IMR-90 (cell line): Measurements from ENCODE around the gene VPREB3. TPM values are rescaled to one million over a fixed set of nuclear protein-coding genes. Genes with fewer than 3 reads are reported as not detected.

Source experiments
- ATAC-seq: fragments of 200-7000 bp; cut with Tn5 transposase; 2 replicates; pipeline ENCODE4 v1.9.1; 2020; ENCODE audit warnings: low read depth, mild to moderate bottlenecking, moderate library complexity
- BruUV-seq: library from RNA; stranded (reverse); fragments of 400-500 nt; replicated peaks from 2 replicates; lab custom pipeline; 2021; lab: Mats Ljungman, UMichigan
- CTCF ChIA-PET: fragments of 300-600 bp; formaldehyde crosslinking; extraction: SDS; loops from one replicate; lab custom pipeline; 2021; ENCODE audit warnings: antibody characterized with exemption; lab: Yijun Ruan, JAX
- POLR2A ChIA-PET: fragments of 300-600 bp; sonication (Branson Sonifier 250); formaldehyde crosslinking; loops from one replicate; lab custom pipeline; 2022; ENCODE audit warnings: antibody characterized with exemption; ENCODE audit not compliant: unreplicated experiment; lab: Charles Lee
- DNase-seq: peaks from one replicate; pipeline ENCODE4 v3.0.0; 2013
- H2AFZ ChIP-seq: replicated peaks from 2 replicates; pipeline ENCODE3; 2013; ENCODE audit warnings: low read length, mild to moderate bottlenecking; ENCODE audit not compliant: poor library complexity
- H2AK5ac ChIP-seq: 2 replicates; pipeline ENCODE4 v1.6.1; 2013; ENCODE audit warnings: low read depth, low read length, inconsistent platforms
- H2AK9ac ChIP-seq: replicated peaks from 2 replicates; pipeline ENCODE3; 2013; ENCODE audit warnings: mild to moderate bottlenecking, low read depth, low read length, moderate library complexity; ENCODE audit not compliant: poor library complexity
- H2BK120ac ChIP-seq: 2 replicates; pipeline ENCODE4 v1.6.1; 2013; ENCODE audit warnings: low read depth, low read length, inconsistent platforms
- H2BK15ac ChIP-seq: 3 replicates; pipeline ENCODE4 v1.6.1; 2013; ENCODE audit warnings: low read depth, low read length, inconsistent platforms
- H2BK20ac ChIP-seq: 2 replicates; pipeline ENCODE4 v1.6.1; 2013; ENCODE audit warnings: low read depth, mild to moderate bottlenecking, inconsistent platforms, low read length, moderate library complexity
- H2BK5ac ChIP-seq: 2 replicates; pipeline ENCODE4 v1.6.1; 2013; ENCODE audit warnings: mild to moderate bottlenecking, low read depth, low read length, inconsistent platforms; ENCODE audit not compliant: poor library complexity, severe bottlenecking
- H3K14ac ChIP-seq: replicated peaks from 2 replicates; pipeline ENCODE4 v1.6.1; 2013; ENCODE audit warnings: low read depth, low read length, inconsistent platforms
- H3K18ac ChIP-seq: 2 replicates; pipeline ENCODE4 v1.6.1; 2013; ENCODE audit warnings: low read depth, low read length, control low read depth
- H3K23ac ChIP-seq: 2 replicates; pipeline ENCODE4 v1.6.1; 2013; ENCODE audit warnings: low read depth, low read length, inconsistent platforms
- H3K27ac ChIP-seq: 2 replicates; pipeline ENCODE4 v1.5.1; 2013; ENCODE audit warnings: mild to moderate bottlenecking, control low read depth, low read length; ENCODE audit not compliant: insufficient read depth
- H3K27me3 ChIP-seq: 2 replicates; pipeline ENCODE4 v1.6.1; 2013; ENCODE audit warnings: low read length; ENCODE audit not compliant: control insufficient read depth, insufficient read depth
- H3K36me3 ChIP-seq: 2 replicates; pipeline ENCODE4 v1.6.1; 2013; ENCODE audit warnings: low read length, mixed read lengths; ENCODE audit not compliant: control insufficient read depth, insufficient read depth
- H3K4ac ChIP-seq: 2 replicates; pipeline ENCODE4 v1.6.1; 2013; ENCODE audit warnings: low read depth, low read length, inconsistent platforms
- H3K4me1 ChIP-seq: 2 replicates; pipeline ENCODE4 v1.6.1; 2013; ENCODE audit warnings: low read length, mixed read lengths; ENCODE audit not compliant: control insufficient read depth, insufficient read depth
- H3K4me2 ChIP-seq: 2 replicates; pipeline ENCODE4 v1.6.1; 2013; ENCODE audit warnings: low read depth, mild to moderate bottlenecking, control low read depth, low read length, moderate library complexity
- H3K4me3 ChIP-seq: 2 replicates; pipeline ENCODE4 v1.5.1; 2013; ENCODE audit warnings: low read depth, mild to moderate bottlenecking, control low read depth, low read length, moderate library complexity; ENCODE audit not compliant: insufficient read depth
- H3K56ac ChIP-seq: 2 replicates; pipeline ENCODE4 v1.6.1; 2013; ENCODE audit warnings: low read length, inconsistent platforms; ENCODE audit not compliant: insufficient read depth; ENCODE audit errors: extremely low read depth
- H3K79me1 ChIP-seq, 2 experiments: 2 replicates each; pipeline ENCODE4 v1.6.1; 2013; ENCODE audit warnings: low read length in 2 of 2, inconsistent platforms in 1 of 2, low read depth in 1 of 2
- H3K9ac ChIP-seq: 2 replicates; pipeline ENCODE4 v1.6.1; 2013; ENCODE audit warnings: low read depth, low read length, control low read depth
- H3K9me1 ChIP-seq: 2 replicates; pipeline ENCODE4 v1.6.1; 2013; ENCODE audit warnings: low read length, inconsistent platforms; ENCODE audit not compliant: insufficient read depth
- H3K9me3 ChIP-seq: 2 replicates; pipeline ENCODE4 v1.6.1; 2013; ENCODE audit warnings: low read length; ENCODE audit not compliant: control insufficient read depth, insufficient read depth
- H4K20me1 ChIP-seq: 2 replicates; pipeline ENCODE4 v1.6.1; 2013; ENCODE audit warnings: low read length, inconsistent platforms; ENCODE audit not compliant: insufficient read depth
- H4K5ac ChIP-seq: 2 replicates; pipeline ENCODE4 v1.6.1; 2013; ENCODE audit warnings: mild to moderate bottlenecking, low read depth, low read length, control low read depth
- H4K8ac ChIP-seq, 2 experiments: 2 replicates each; pipeline ENCODE4 v1.6.1; 2013; ENCODE audit warnings: low read depth in 2 of 2, low read length in 2 of 2, control low read depth in 1 of 2, inconsistent platforms in 1 of 2
- H4K91ac ChIP-seq: 2 replicates; pipeline ENCODE4 v1.6.1; 2013; ENCODE audit warnings: low read depth, low read length, inconsistent platforms; ENCODE audit not compliant: insufficient read depth
- BHLHE40 ChIP-seq: fragments of 150-350 bp; IDR thresholded peaks from 2 replicates; pipeline ENCODE4 v1.6.1; 2016; ENCODE audit warnings: mild to moderate bottlenecking, low read depth, low read length
- CEBPB ChIP-seq: IDR thresholded peaks from 2 replicates; pipeline ENCODE4 v1.6.1; 2012; ENCODE audit warnings: low read depth, low read length, improper control_type of control experiment
- CHD1 ChIP-seq: IDR thresholded peaks from 2 replicates; pipeline ENCODE4 v1.6.1; 2012; ENCODE audit warnings: low read depth, low read length, improper control_type of control experiment
- CTCF ChIP-seq: conservative IDR thresholded peaks from 2 replicates; pipeline ENCODE4 v1.5.1; 2012; ENCODE audit warnings: mild to moderate bottlenecking, low read depth, low read length, improper control_type of control experiment
- FOS ChIP-seq: fragments of 150-350 bp; IDR thresholded peaks from 2 replicates; pipeline ENCODE4 v1.6.1; 2016; ENCODE audit warnings: low read depth, low read length
- MAFK ChIP-seq: IDR thresholded peaks from 2 replicates; pipeline ENCODE4 v1.6.1; 2012; ENCODE audit warnings: low read depth, low read length, improper control_type of control experiment
- MXI1 ChIP-seq: IDR thresholded peaks from 2 replicates; pipeline ENCODE4 v1.6.1; 2012; ENCODE audit warnings: low read depth, mild to moderate bottlenecking, low read length, moderate library complexity, borderline replicate concordance
- NFE2L2 ChIP-seq: fragments of 150-350 bp; IDR thresholded peaks from 2 replicates; pipeline ENCODE4 v1.6.1; 2016; ENCODE audit warnings: low read depth, mild to moderate bottlenecking, low read length
- POLR2A ChIP-seq: IDR thresholded peaks from 2 replicates; pipeline ENCODE4 v1.6.1; 2012; ENCODE audit warnings: mild to moderate bottlenecking, low read depth, low read length
- RAD21 ChIP-seq: IDR thresholded peaks from 2 replicates; pipeline ENCODE4 v1.6.1; 2012; ENCODE audit warnings: low read length, improper control_type of control experiment
- RCOR1 ChIP-seq: IDR thresholded peaks from 2 replicates; pipeline ENCODE4 v1.6.1; 2012; ENCODE audit warnings: mild to moderate bottlenecking, low read length, improper control_type of control experiment; ENCODE audit not compliant: insufficient replicate concordance
- RFX5 ChIP-seq: IDR thresholded peaks from 2 replicates; pipeline ENCODE4 v1.8.0; 2012; ENCODE audit warnings: low read depth, mild to moderate bottlenecking, low read length, moderate library complexity
- SMC3 ChIP-seq: fragments of 150-350 bp; IDR thresholded peaks from 2 replicates; pipeline ENCODE4 v1.6.1; 2016; ENCODE audit warnings: low read depth, mild to moderate bottlenecking, antibody characterized with exemption, low read length, moderate library complexity
- WGBS, 2 experiments: methylation state at CpG; one replicate each; pipeline versions ENCODE4 v1.1.5 to v1.1.7; 2013; ENCODE audit warnings: missing lambda C conversion rate in 2 of 2; ENCODE audit not compliant: insufficient read length in 1 of 2; ENCODE audit errors: extremely low coverage in 2 of 2; 5-methylcytosine and 5-hydroxymethylcytosine counted together
- dilution Hi-C: fragments of 300-500 bp; cut with HindIII; formaldehyde crosslinking; loops from one replicate; pipeline ENCODE4 v1.14.3; 2018; ENCODE audit warnings: low sequenced_read_pairs; ENCODE audit not compliant: unreplicated experiment
- in situ Hi-C: fragments of 300-500 bp; cut with MboI; formaldehyde crosslinking; loops from 3 replicates; pipeline ENCODE4 v1.14.3; 2019; ENCODE audit warnings: low sequenced_read_pairs, inconsistent platforms, mixed read lengths
- intact Hi-C: fragments of 100-400 bp; cut with micrococcal nuclease; formaldehyde crosslinking; loops from 2 replicates; pipeline ENCODE4 v1.10.0; 2022
- polyA plus RNA-seq, 3 experiments: library from polyadenylated mRNA; depleted of rRNA; stranded (reverse); fragments of >200 nt; gene quantifications; 2 replicates each; pipeline ENCODE4 v1.2.3, GENCODE V29; 2012; ENCODE audit warnings: low replicate concordance in 1 of 3
- total RNA-seq: library from RNA; depleted of rRNA; stranded (reverse); fragments of >200 nt; gene quantifications from 2 replicates; pipeline ENCODE4 v1.2.3, GENCODE V29; 2012
- TF ChIP-seq, protein P1 (sequence below): fragments of 150-350 bp; IDR thresholded peaks from 2 replicates; pipeline ENCODE4 v1.6.1; 2016; ENCODE audit warnings: low read depth, mild to moderate bottlenecking, low read length, moderate library complexity, borderline replicate concordance

Gene VPREB3
- total and polyA plus RNA-seq, 2 of the 4 experiments (the other 2 are of a cell fraction) = not detected

GRCh38 chr22:23705358-23705757 is 48.9 kb downstream of the VPREB3 start:
- BruUV-seq = no TSS peak
- intact Hi-C loops (no loop called here), in situ Hi-C loops (no loop called here), dilution Hi-C loops (no loop called here)
- no peak overlapping the region for H3K4ac ChIP-seq
- H2BK15ac ChIP-seq = no peak overlapping the region
- ChIA-PET CTCF (no interaction called here), POLR2A (no interaction called here)
- no peak overlapping the region for H3K23ac ChIP-seq
- H3K27me3 ChIP-seq = no peaks in the 10 kb centered on the region
- TF ChIP-seq FOS (no peak), CEBPB (no peak), MAFK (no peak), CHD1 (no peak), RCOR1 (no peak), CTCF (no peak), SMC3 (no peak), POLR2A (no peak), MXI1 (no peak), NFE2L2 (no peak), RFX5 (no peak), RAD21 (no peak), BHLHE40 (no peak)
- TF ChIP-seq, protein P1, sequence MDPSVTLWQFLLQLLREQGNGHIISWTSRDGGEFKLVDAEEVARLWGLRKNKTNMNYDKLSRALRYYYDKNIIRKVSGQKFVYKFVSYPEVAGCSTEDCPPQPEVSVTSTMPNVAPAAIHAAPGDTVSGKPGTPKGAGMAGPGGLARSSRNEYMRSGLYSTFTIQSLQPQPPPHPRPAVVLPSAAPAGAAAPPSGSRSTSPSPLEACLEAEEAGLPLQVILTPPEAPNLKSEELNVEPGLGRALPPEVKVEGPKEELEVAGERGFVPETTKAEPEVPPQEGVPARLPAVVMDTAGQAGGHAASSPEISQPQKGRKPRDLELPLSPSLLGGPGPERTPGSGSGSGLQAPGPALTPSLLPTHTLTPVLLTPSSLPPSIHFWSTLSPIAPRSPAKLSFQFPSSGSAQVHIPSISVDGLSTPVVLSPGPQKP = no peak
- no peak overlapping the region for H2BK20ac ChIP-seq
- H3K9ac ChIP-seq = no peak overlapping the region
- 0 out of 2 replicates have a peak, but pooled peaks cover 6% of the 10 kb centered on the region for H4K20me1 ChIP-seq
- H2AFZ ChIP-seq = no peak overlapping the region
- peaks cover 15% of the 10 kb centered on the region; the same call in 1 of the 2 replicates for H3K9me1 ChIP-seq
- peaks cover 6% of the 10 kb centered on the region for H3K4me1 ChIP-seq
- no peak overlapping the region for H2BK120ac ChIP-seq
- H4K8ac ChIP-seq = no peak overlapping the region
- H3K27ac ChIP-seq = no peak overlapping the region
- H3K4me2 ChIP-seq = no peak overlapping the region
- H4K5ac ChIP-seq = no peak overlapping the region
- ATAC-seq (no peak), DNase-seq (no peak)
- H2AK5ac ChIP-seq = no peak overlapping the region
- no peak overlapping the region for H3K56ac ChIP-seq
- H3K4me3 ChIP-seq = no peak overlapping the region
- H3K18ac ChIP-seq = no peak overlapping the region
- H3K36me3 ChIP-seq = peaks cover 36% of the 10 kb centered on the region
- WGBS, 2 experiments = no CpG with 5 or more reads among the region's 3 CpGs
- H3K79me1 ChIP-seq = peaks cover 40 to 51% of the 10 kb centered on the region in 2 experiments
- H2AK9ac ChIP-seq = no peak overlapping the region
- H3K9me3 ChIP-seq = no peaks in the 10 kb centered on the region
- H4K91ac ChIP-seq = no peak overlapping the region
- H2BK5ac ChIP-seq = no peak overlapping the region
- H3K14ac ChIP-seq = no peak overlapping the region
